Effector memory CD8-positive, alpha-beta T cell (primary cell): ENCODE data around the gene CD34.
A peak's percentile ranks its signal among the peaks of the same experiment; 100 is the strongest.

Source experiments
- ATAC-seq: fragments of 150-1000 bp; cut with Tn5 transposase; replicated peaks from 2 replicates; pipeline ENCODE4 v1.10.0; 2021; ENCODE audit warnings: mild to moderate bottlenecking, moderate library complexity
- DNase-seq, 3 experiments: peaks; one replicate each; pipeline ENCODE4 v3.0.0; 2021
- H3K27ac Mint-ChIP-seq, 2 donors: one replicate each; pipeline ENCODE4 v1.8.0; 2022; ENCODE audit warnings: mild to moderate bottlenecking in 2 of 2, mixed read lengths in 2 of 2, moderate library complexity in 2 of 2
- H3K27me3 Mint-ChIP-seq, 2 donors: one replicate each; pipeline ENCODE4 v1.8.0; 2022; ENCODE audit warnings: mixed read lengths in 2 of 2
- H3K36me3 Mint-ChIP-seq: one replicate; pipeline ENCODE4 v1.8.0; 2022; ENCODE audit warnings: mild to moderate bottlenecking, moderate library complexity, mixed read lengths; ENCODE audit not compliant: insufficient read depth
- H3K4me1 Mint-ChIP-seq, 2 donors: one replicate each; pipeline ENCODE4 v1.8.0; 2022; ENCODE audit warnings: low read depth in 2 of 2, mixed read lengths in 2 of 2
- H3K4me3 Mint-ChIP-seq, 2 donors: one replicate each; pipeline ENCODE4 v1.8.0; 2022; ENCODE audit warnings: mild to moderate bottlenecking in 2 of 2, mixed read lengths in 2 of 2, moderate library complexity in 2 of 2
- H3K9me3 Mint-ChIP-seq, 2 donors: one replicate each; pipeline ENCODE4 v1.8.0; 2022; ENCODE audit warnings: mixed read lengths in 2 of 2

Gene CD34

GRCh38 chr1:207872621-207873020 is 38.3 kb downstream of the CD34 start:
- Mint-ChIP-seq H3K27me3 (no peaks in the 10 kb centered on the region), H3K4me1 (peaks cover 44 to 57% of the 10 kb centered on the region in 2 donors), H3K36me3 (peaks cover 7% of the 10 kb centered on the region), H3K9me3 (no peaks in the 10 kb centered on the region), H3K27ac (peak overlapping the region; percentile 87 to 90), H3K4me3 (peak overlapping the region; percentile 59 to 74)
- ATAC-seq: no peak
- no peak for DNase-seq

GRCh38 chr1:207871117-207871649 is 39.7 kb downstream of the CD34 start:
- peak overlapping the region in 1 of 2 donors; percentile 94 for H3K4me3 Mint-ChIP-seq
- no peak for DNase-seq
- no peaks in the 10 kb centered on the region for H3K27me3 Mint-ChIP-seq

GRCh38 chr1:207870306-207871031 is 40.5 kb downstream of the CD34 start:
- H3K4me1 Mint-ChIP-seq: peaks cover 61 to 68% of the 10 kb centered on the region in 2 donors
- no peaks in the 10 kb centered on the region for H3K9me3 Mint-ChIP-seq
- H3K27ac Mint-ChIP-seq: peak overlapping the region; percentile 80 to 90
- H3K27me3 Mint-ChIP-seq: no peaks in the 10 kb centered on the region
- H3K36me3 Mint-ChIP-seq: peaks cover 12% of the 10 kb centered on the region
- no peak for ATAC-seq
- H3K4me3 Mint-ChIP-seq: peak overlapping the region; percentile 87 to 94
- no peak for DNase-seq

More at GRCh38 chr1:207871117-207871649, 39.7 kb downstream of the CD34 start:
- ATAC-seq: no peak
- peaks cover 58 to 69% of the 10 kb centered on the region in 2 donors for H3K4me1 Mint-ChIP-seq
- H3K27ac Mint-ChIP-seq: peak overlapping the region in 1 of 2 donors; percentile 80
- peaks cover 12% of the 10 kb centered on the region for H3K36me3 Mint-ChIP-seq
- no peaks in the 10 kb centered on the region for H3K9me3 Mint-ChIP-seq

GRCh38 chr1:207869859-207870258 is 41.1 kb downstream of the CD34 start:
- peak overlapping the region; percentile 80 to 90 for H3K27ac Mint-ChIP-seq
- H3K4me3 Mint-ChIP-seq: peak overlapping the region; percentile 87 to 94
- H3K27me3 Mint-ChIP-seq: no peaks in the 10 kb centered on the region
- ATAC-seq: no peak
- peaks cover 65 to 69% of the 10 kb centered on the region in 2 donors for H3K4me1 Mint-ChIP-seq
- H3K9me3 Mint-ChIP-seq: no peaks in the 10 kb centered on the region
- H3K36me3 Mint-ChIP-seq: peaks cover 15% of the 10 kb centered on the region
- no peak for DNase-seq

- DNase-seq (peak; percentile 60 to 75 (median 73)), ATAC-seq (peak; percentile 77)
- H3K9me3 Mint-ChIP-seq: no peaks in the 10 kb centered on the region
- peak overlapping the region; percentile 93 to 94 for H3K4me3 Mint-ChIP-seq
- H3K36me3 Mint-ChIP-seq: peaks cover 15% of the 10 kb centered on the region
- no peaks in the 10 kb centered on the region for H3K27me3 Mint-ChIP-seq
- H3K4me1 Mint-ChIP-seq: peaks cover 69 to 72% of the 10 kb centered on the region in 2 donors
- H3K27ac Mint-ChIP-seq: peak overlapping the region; percentile 95 to 97
These were observed 41.9 kb downstream of the CD34 start for GRCh38 chr1:207868774-207869721.

- peak overlapping the region; percentile 93 to 94 for H3K4me3 Mint-ChIP-seq
- no peaks in the 10 kb centered on the region for H3K27me3 Mint-ChIP-seq
- ATAC-seq (peak; percentile 20), DNase-seq (peak in 1 of 3 experiments; percentile 29)
- H3K27ac Mint-ChIP-seq: peak overlapping the region; percentile 95 to 97
- peaks cover 15% of the 10 kb centered on the region for H3K36me3 Mint-ChIP-seq
- H3K9me3 Mint-ChIP-seq: no peaks in the 10 kb centered on the region
- H3K4me1 Mint-ChIP-seq: peaks cover 67 to 70% of the 10 kb centered on the region in 2 donors
These were observed 42.6 kb downstream of the CD34 start for GRCh38 chr1:207868251-207868773.

GRCh38 chr1:207867136-207868109 is 43.5 kb downstream of the CD34 start:
- peak in 1 of 3 experiments; percentile 27 for DNase-seq
- H3K4me3 Mint-ChIP-seq: peak overlapping the region; percentile 93 to 94
- no peaks in the 10 kb centered on the region for H3K27me3 Mint-ChIP-seq
- H3K9me3 Mint-ChIP-seq: no peaks in the 10 kb centered on the region
- H3K27ac Mint-ChIP-seq: peak overlapping the region; percentile 95 to 97
- H3K4me1 Mint-ChIP-seq: peaks cover 65 to 70% of the 10 kb centered on the region in 2 donors
- H3K36me3 Mint-ChIP-seq: peaks cover 15% of the 10 kb centered on the region
- no peak for ATAC-seq

GRCh38 chr1:207866471-207867135 is 44.3 kb downstream of the CD34 start:
- Mint-ChIP-seq H3K27ac (peak overlapping the region; percentile 95 to 97), H3K9me3 (no peaks in the 10 kb centered on the region), H3K27me3 (no peaks in the 10 kb centered on the region), H3K36me3 (peaks cover 23% of the 10 kb centered on the region), H3K4me1 (peaks cover 68 to 77% of the 10 kb centered on the region in 2 donors), H3K4me3 (peak overlapping the region; percentile 93 to 94)
- no peak for ATAC-seq
- no peak for DNase-seq

- H3K27me3 Mint-ChIP-seq: no peaks in the 10 kb centered on the region
- H3K27ac Mint-ChIP-seq: peak overlapping the region in 1 of 2 donors; percentile 82
- peak overlapping the region; percentile 69 to 76 for H3K4me3 Mint-ChIP-seq
- H3K4me1 Mint-ChIP-seq: peaks cover 53 to 62% of the 10 kb centered on the region in 2 donors
- no peaks in the 10 kb centered on the region for H3K9me3 Mint-ChIP-seq
- DNase-seq (peak; percentile 29 to 46 (median 41)), ATAC-seq (peak; percentile 63)
- H3K36me3 Mint-ChIP-seq: peaks cover 23% of the 10 kb centered on the region
These were observed 46.9 kb downstream of the CD34 start for GRCh38 chr1:207863893-207864535.

GRCh38 chr1:207862241-207862787 is 48.6 kb downstream of the CD34 start:
- no peak for DNase-seq
- Mint-ChIP-seq H3K4me1 (peaks cover 47 to 60% of the 10 kb centered on the region in 2 donors), H3K27ac (peak overlapping the region in 1 of 2 donors; percentile 93), H3K9me3 (no peaks in the 10 kb centered on the region), H3K36me3 (peaks cover 17% of the 10 kb centered on the region), H3K4me3 (peak overlapping the region in 1 of 2 donors; percentile 67), H3K27me3 (no peaks in the 10 kb centered on the region)
- no peak for ATAC-seq
